ENCODE data around the gene ATXN7L3. TPM values are rescaled to one million over a fixed set of nuclear protein-coding genes. Genes with fewer than 3 reads are reported as not detected.

The ATXN7L3 gene
- total and polyA plus RNA-seq, 5 experiments from 2014 or later: 9.3 to 125 (median 14.2) TPM

Small RNAs within 50 kb of the gene (microRNA-seq; reads per million reads assigned to microRNA genes)
- gene MIR6782 (ENCODE audit: borderline microRNAs expressed): 1.0 reads per million

Other genes starting within 250 kb of the ATXN7L3 start
- gene PYY, start 245.9 kb downstream of the ATXN7L3 start, total RNA-seq: not detected
- gene PYY, start 245.9 kb downstream of the ATXN7L3 start, polyA plus RNA-seq: not detected
- gene NAGS, start 195.3 kb downstream of the ATXN7L3 start, total RNA-seq: under 1 TPM; 0.19 to 0.96 TPM
- gene NAGS, start 195.3 kb downstream of the ATXN7L3 start, polyA plus RNA-seq: under 1 TPM; 0.39 to 0.62 (median 0.59) TPM
- 10 to 100 TPM; 26.8 to 27.6 TPM for gene TMEM101, start 184.9 kb downstream of the ATXN7L3 start, total RNA-seq
- 10 to 100 TPM; 23.6 to 28.8 (median 27.1) TPM for gene TMEM101, start 184.9 kb downstream of the ATXN7L3 start, polyA plus RNA-seq
- 10 to 100 TPM; 33.3 to 36.0 TPM for gene LSM12, start 133.2 kb downstream of the ATXN7L3 start, total RNA-seq
- gene LSM12, start 133.2 kb downstream of the ATXN7L3 start, polyA plus RNA-seq: 10 to 100 TPM; 63.4 to 82.6 (median 66.7) TPM
- 10 to 100 TPM; 15.0 to 19.1 TPM for gene G6PC3, start 129.1 kb downstream of the ATXN7L3 start, total RNA-seq
- 10 to 100 TPM; 25.5 to 31.3 (median 26.6) TPM for gene G6PC3, start 129.1 kb downstream of the ATXN7L3 start, polyA plus RNA-seq
- gene HDAC5, start 76.2 kb downstream of the ATXN7L3 start, total RNA-seq: 10 to 100 TPM; 71.1 to 73.8 TPM
- 10 to 100 TPM; 25.3 to 41.8 (median 27.2) TPM for gene HDAC5, start 76.2 kb downstream of the ATXN7L3 start, polyA plus RNA-seq
- gene HROB, start 58.0 kb downstream of the ATXN7L3 start, total RNA-seq: 1 to 10 TPM in 1 of 2 experiments, under 1 TPM in 1; 0.88 to 1.2 TPM
- gene HROB, start 58.0 kb downstream of the ATXN7L3 start, polyA plus RNA-seq: under 1 TPM in 2 of 3 donors, not detected in 1; 0.08 to 0.24 TPM
- gene ASB16, start 29.2 kb downstream of the ATXN7L3 start, total RNA-seq: not detected
- gene ASB16, start 29.2 kb downstream of the ATXN7L3 start, polyA plus RNA-seq: under 1 TPM in 1 of 3 donors, not detected in 2; 0.09 TPM
- gene TMUB2, start 12.9 kb downstream of the ATXN7L3 start, total RNA-seq: 10 to 100 TPM; 45.8 to 50.5 TPM
- 10 to 100 TPM; 22.1 to 30.2 (median 25.5) TPM for gene TMUB2, start 12.9 kb downstream of the ATXN7L3 start, polyA plus RNA-seq
- gene UBTF, start 19.8 kb upstream of the ATXN7L3 start, total RNA-seq: 100 to 1,000 TPM; 348 to 362 TPM
- gene UBTF, start 19.8 kb upstream of the ATXN7L3 start, polyA plus RNA-seq: 10 to 100 TPM; 41.5 to 94.2 (median 73.3) TPM
- not detected for gene SLC4A1, start 68.3 kb upstream of the ATXN7L3 start, total RNA-seq
- gene SLC4A1, start 68.3 kb upstream of the ATXN7L3 start, polyA plus RNA-seq: not detected
- not detected for gene RUNDC3A, start 108.7 kb upstream of the ATXN7L3 start, total RNA-seq
- gene RUNDC3A, start 108.7 kb upstream of the ATXN7L3 start, polyA plus RNA-seq: not detected
- gene SLC25A39, start 124.9 kb upstream of the ATXN7L3 start, total RNA-seq: 10 to 100 TPM; 94.9 to 98.8 TPM
- gene SLC25A39, start 124.9 kb upstream of the ATXN7L3 start, polyA plus RNA-seq: 100 to 1,000 TPM; 133 to 176 (median 162) TPM
- gene GRN, start 145.4 kb upstream of the ATXN7L3 start, total RNA-seq: 10 to 100 TPM; 27.5 to 33.5 TPM
- gene GRN, start 145.4 kb upstream of the ATXN7L3 start, polyA plus RNA-seq: 10 to 100 TPM; 24.8 to 43.7 (median 41.6) TPM
- 1 to 10 TPM; 1.3 to 1.5 TPM for gene FAM171A2, start 164.0 kb upstream of the ATXN7L3 start, total RNA-seq
- gene FAM171A2, start 164.0 kb upstream of the ATXN7L3 start, polyA plus RNA-seq: under 1 TPM; 0.08 to 0.33 (median 0.10) TPM
- gene ITGA2B, start 189.8 kb upstream of the ATXN7L3 start, total RNA-seq: 1 to 10 TPM in 1 of 2 experiments, under 1 TPM in 1; 0.86 to 1.6 TPM
- not detected for gene ITGA2B, start 189.8 kb upstream of the ATXN7L3 start, polyA plus RNA-seq

Measured in naive thymus-derived CD8-positive, alpha-beta T cell (primary cell).